Upper lobe of left lung (tissue), 6 donors: Measurements from ENCODE around the gene ADK. TPM values are rescaled to one million over a fixed set of nuclear protein-coding genes. Genes with fewer than 3 reads are reported as not detected.

ENCODE experiments used
- ATAC-seq, 2 donors: fragments of 200-7000 bp; cut with Tn5 transposase; one replicate each; pipeline ENCODE4 v1.9.1; 2022; ENCODE audit warnings: mild to moderate bottlenecking in 2 of 2, moderate library complexity in 2 of 2; ENCODE audit not compliant: low FRiP score in 2 of 2
- DNase-seq, 2 donors: peaks; one replicate each; pipeline ENCODE4 v3.0.0-alpha.2; 2019 to 2020
- H3K27ac ChIP-seq, 4 donors: fragments of 200-600 bp; sonication (generic); one replicate each; pipeline ENCODE4 v1.5.1; 2016 to 2019
- H3K27me3 ChIP-seq, 4 donors: fragments of 200-600 bp; sonication (generic); one replicate each; pipeline ENCODE4 v1.5.1; 2017 to 2019
- H3K36me3 ChIP-seq, 4 donors: fragments of 200-600 bp; sonication (generic); one replicate each; pipeline ENCODE4 v1.5.1; 2016 to 2019
- H3K4me1 ChIP-seq, 4 donors: fragments of 200-600 bp; sonication (generic); one replicate each; pipeline ENCODE4 v1.5.1; 2018 to 2019
- H3K4me3 ChIP-seq, 4 donors: fragments of 200-600 bp; sonication (generic); one replicate each; pipeline ENCODE4 v1.5.1; 2017 to 2019; ENCODE audit warnings: mild to moderate bottlenecking in 2 of 4, moderate library complexity in 1 of 4
- H3K9me3 ChIP-seq, 4 donors: fragments of 200-600 bp; sonication (generic); one replicate each; pipeline ENCODE4 v1.5.1; 2018 to 2019
- CTCF ChIP-seq, 6 experiments: fragments of 450-650 bp in 4 of 6; fragments of 200-600 bp in 2 of 6; sonication (generic) in 2 of 6; IDR thresholded peaks; one replicate each; pipeline ENCODE4 v1.5.1; 2016 to 2019; ENCODE audit warnings: antibody characterized with exemption in 6 of 6
- EP300 ChIP-seq, 4 donors: sonication (generic); formaldehyde crosslinking; IDR thresholded peaks; one replicate each; pipeline ENCODE4 v1.5.1; 2017; ENCODE audit warnings: antibody characterized with exemption in 4 of 4, control low read depth in 2 of 4
- POLR2A ChIP-seq, 4 donors: fragments of 450-650 bp; IDR thresholded peaks; one replicate each; pipeline ENCODE4 v1.5.1; 2016 to 2017; ENCODE audit warnings: antibody characterized with exemption in 4 of 4, mild to moderate bottlenecking in 2 of 4
- POLR2AphosphoS5 ChIP-seq, 2 donors: sonication (generic); formaldehyde crosslinking; IDR thresholded peaks; one replicate each; pipeline ENCODE4 v1.5.1; 2017; ENCODE audit warnings: antibody characterized with exemption in 2 of 2
- WGBS, 2 donors: methylation state at CpG; one replicate each; pipeline ENCODE4 v1.1.5; 2017 to 2018; 5-methylcytosine and 5-hydroxymethylcytosine counted together
- total RNA-seq, 6 donors: library from RNA; depleted of rRNA in 4 of 6; stranded (reverse); fragments of >200 nt in 4 of 6; gene quantifications; one replicate each; pipeline versions ENCODE4 v1.1.0 to v1.2.1, GENCODE V29; 2016 to 2021
- donor health status: DM: no; HTN: no; CAD: no; lungs with moderate emphysema.
- donor health status: DM: no; HTN: yes; CAD: no; lungs with severe emphysema.

The ADK gene
- total RNA-seq, 6 donors from 2014 or later, result 27.9 to 123 (median 48.1) TPM

GRCh38 chr10:74419491-74419951 is 268.5 kb downstream of the ADK start:
- WGBS, 2 donors, result 66 to 80% methylated on average over 1 of the region's 1 CpG
- no peaks in the 10 kb centered on the region for H3K9me3 ChIP-seq

GRCh38 chr10:74419958-74420375 is 268.9 kb downstream of the ADK start:
- no peaks in the 10 kb centered on the region for H3K27me3 ChIP-seq
- ATAC-seq (no peak), DNase-seq (no peak)
- no peaks in the 10 kb centered on the region for H3K9me3 ChIP-seq
- H3K27ac ChIP-seq, result no peak overlapping the region
- H3K36me3 ChIP-seq, result no peaks in the 10 kb centered on the region
- H3K4me3 ChIP-seq, result no peak overlapping the region
- WGBS, 2 donors, result 58 to 63% methylated on average over 2 of the region's 2 CpGs
- peaks cover 0 to 17% (median 8%) of the 10 kb centered on the region in 4 donors for H3K4me1 ChIP-seq
- TF ChIP-seq POLR2A (IDR thresholded peaks at IDR 0.05) (no peak), CTCF (IDR thresholded peaks at IDR 0.05) (peak in 4 of 6 experiments; percentile 17 to 36 (median 28))

More at GRCh38 chr10:74419491-74419951, 268.5 kb downstream of the ADK start:
- TF ChIP-seq POLR2AphosphoS5 (IDR thresholded peaks at IDR 0.05) (no peak), POLR2A (IDR thresholded peaks at IDR 0.05) (no peak), CTCF (IDR thresholded peaks at IDR 0.05) (no peak), EP300 (IDR thresholded peaks at IDR 0.05) (no peak)
- no peaks in the 10 kb centered on the region for H3K36me3 ChIP-seq
- H3K27me3 ChIP-seq, result no peaks in the 10 kb centered on the region
- no peak overlapping the region for H3K27ac ChIP-seq
- ATAC-seq, result no peak
- no peak overlapping the region for H3K4me3 ChIP-seq
- H3K4me1 ChIP-seq, result peaks cover 0 to 17% (median 8%) of the 10 kb centered on the region in 4 donors
- DNase-seq, result no peak

GRCh38 chr10:74424565-74424964 is 273.5 kb downstream of the ADK start:
- no peak overlapping the region for H3K4me3 ChIP-seq
- H3K27ac ChIP-seq, result no peak overlapping the region
- H3K27me3 ChIP-seq, result no peaks in the 10 kb centered on the region
- H3K36me3 ChIP-seq, result no peaks in the 10 kb centered on the region
- H3K9me3 ChIP-seq, result no peaks in the 10 kb centered on the region
- peaks cover 0 to 3% (median under 1%) of the 10 kb centered on the region in 4 donors for H3K4me1 ChIP-seq
- DNase-seq (no peak), ATAC-seq (no peak)
- TF ChIP-seq POLR2AphosphoS5 (IDR thresholded peaks at IDR 0.05) (no peak), CTCF (IDR thresholded peaks at IDR 0.05) (no peak), POLR2A (IDR thresholded peaks at IDR 0.05) (no peak), EP300 (IDR thresholded peaks at IDR 0.05) (no peak)
- WGBS, 2 donors, result 96 to 99% methylated on average over 1 of the region's 1 CpG

- no peak for DNase-seq
- no peaks in the 10 kb centered on the region for H3K4me1 ChIP-seq
- no peak for TF ChIP-seq CTCF (IDR thresholded peaks at IDR 0.05)
- no peak for TF ChIP-seq EP300 (IDR thresholded peaks at IDR 0.05)
- no peak for TF ChIP-seq POLR2A (IDR thresholded peaks at IDR 0.05)
- no peak for TF ChIP-seq POLR2AphosphoS5 (IDR thresholded peaks at IDR 0.05)
- ATAC-seq, result no peak
- no peak overlapping the region for H3K27ac ChIP-seq
- H3K27me3 ChIP-seq, result no peaks in the 10 kb centered on the region
- H3K36me3 ChIP-seq, result no peaks in the 10 kb centered on the region
- H3K4me3 ChIP-seq, result no peak overlapping the region
- 93 to 100% methylated on average over 2 of the region's 2 CpGs for WGBS, 2 donors
- H3K9me3 ChIP-seq, result no peaks in the 10 kb centered on the region
Measured at GRCh38 chr10:74425456-74426001, 274.5 kb downstream of the ADK start.

- H3K9me3 ChIP-seq, result no peaks in the 10 kb centered on the region
- 95 to 98% methylated on average over 4 of the region's 4 CpGs for WGBS, 2 donors
- peaks cover 0 to 3% (median 0%) of the 10 kb centered on the region in 4 donors for H3K4me1 ChIP-seq
- no peak overlapping the region for H3K4me3 ChIP-seq
- no peak for DNase-seq
- TF ChIP-seq POLR2AphosphoS5 (IDR thresholded peaks at IDR 0.05) (no peak), POLR2A (IDR thresholded peaks at IDR 0.05) (no peak), CTCF (IDR thresholded peaks at IDR 0.05) (no peak), EP300 (IDR thresholded peaks at IDR 0.05) (no peak)
- no peak overlapping the region for H3K27ac ChIP-seq
- ATAC-seq, result no peak
- no peaks in the 10 kb centered on the region for H3K27me3 ChIP-seq
- no peaks in the 10 kb centered on the region for H3K36me3 ChIP-seq
Measured at GRCh38 chr10:74431816-74432215, 280.8 kb downstream of the ADK start.
